Duodenal mucosa (tissue), 2 donors: ENCODE data around the gene UBE2Q1.

Experiments
- H3K27ac ChIP-seq: one replicate; pipeline ENCODE4 v1.7.0; 2013; ENCODE audit warnings: low read depth, low read length
- H3K27me3 ChIP-seq, 2 donors: one replicate each; pipeline ENCODE4 v1.7.0; 2013; ENCODE audit warnings: low read length in 2 of 2, control low read depth in 1 of 2; ENCODE audit not compliant: insufficient read depth in 2 of 2, control insufficient read depth in 1 of 2
- H3K36me3 ChIP-seq, 2 donors: one replicate each; pipeline ENCODE4 v1.7.0; 2013; ENCODE audit warnings: low read length in 2 of 2, control low read depth in 1 of 2; ENCODE audit not compliant: insufficient read depth in 2 of 2, control insufficient read depth in 1 of 2
- H3K4me1 ChIP-seq, 2 donors: one replicate each; pipeline ENCODE4 v1.7.0; 2013; ENCODE audit warnings: low read length in 2 of 2, control low read depth in 1 of 2; ENCODE audit not compliant: insufficient read depth in 2 of 2, control insufficient read depth in 1 of 2
- H3K4me3 ChIP-seq, 2 donors: one replicate each; pipeline ENCODE4 v1.7.0; 2013; ENCODE audit warnings: low read length in 2 of 2, low read depth in 1 of 2
- H3K9ac ChIP-seq, 2 donors: one replicate each; pipeline ENCODE4 v1.7.0; 2013; ENCODE audit warnings: low read length in 2 of 2, low read depth in 1 of 2
- H3K9me3 ChIP-seq, 2 donors: one replicate each; pipeline ENCODE4 v1.7.0; 2013; ENCODE audit warnings: low read length in 2 of 2, control low read depth in 1 of 2; ENCODE audit not compliant: control insufficient read depth in 1 of 2

Gene UBE2Q1

GRCh38 chr1:154553056-154554030, 5.1 kb downstream of the UBE2Q1 start:
- peaks cover 62 to 72% of the 10 kb centered on the region in 2 donors for H3K36me3 ChIP-seq
- no peaks in the 10 kb centered on the region for H3K9me3 ChIP-seq
- H3K9ac ChIP-seq = no peak overlapping the region
- no peaks in the 10 kb centered on the region for H3K27me3 ChIP-seq
- no peak overlapping the region for H3K4me3 ChIP-seq
- peaks cover 35 to 36% of the 10 kb centered on the region in 2 donors for H3K4me1 ChIP-seq
- H3K27ac ChIP-seq = no peak overlapping the region

- H3K9ac ChIP-seq = no peak overlapping the region
- no peak overlapping the region for H3K4me3 ChIP-seq
- H3K9me3 ChIP-seq = no peaks in the 10 kb centered on the region
- peaks cover 39 to 41% of the 10 kb centered on the region in 2 donors for H3K4me1 ChIP-seq
- no peaks in the 10 kb centered on the region for H3K27me3 ChIP-seq
- peaks cover 62 to 72% of the 10 kb centered on the region in 2 donors for H3K36me3 ChIP-seq
- no peak overlapping the region for H3K27ac ChIP-seq
Observed at GRCh38 chr1:154552036-154552435, 6.4 kb downstream of the UBE2Q1 start.

- H3K4me1 ChIP-seq = peaks cover 34 to 41% of the 10 kb centered on the region in 2 donors
- H3K4me3 ChIP-seq = no peak overlapping the region
- H3K27ac ChIP-seq = no peak overlapping the region
- H3K36me3 ChIP-seq = peaks cover 62 to 72% of the 10 kb centered on the region in 2 donors
- H3K9me3 ChIP-seq = no peaks in the 10 kb centered on the region
- no peaks in the 10 kb centered on the region for H3K27me3 ChIP-seq
- H3K9ac ChIP-seq = no peak overlapping the region
Observed at GRCh38 chr1:154551474-154551873, 7.0 kb downstream of the UBE2Q1 start.

GRCh38 chr1:154550657-154551056, 7.8 kb downstream of the UBE2Q1 start:
- Histone ChIP-seq H3K4me3 (no peak overlapping the region), H3K27me3 (no peaks in the 10 kb centered on the region)

GRCh38 chr1:154550070-154550469, 8.4 kb downstream of the UBE2Q1 start:
- Histone ChIP-seq H3K9ac (no peak overlapping the region), H3K4me3 (no peak overlapping the region), H3K27me3 (no peaks in the 10 kb centered on the region), H3K27ac (no peak overlapping the region), H3K9me3 (no peaks in the 10 kb centered on the region), H3K4me1 (peaks cover 28 to 37% of the 10 kb centered on the region in 2 donors), H3K36me3 (peaks cover 54 to 63% of the 10 kb centered on the region in 2 donors)

More at GRCh38 chr1:154550657-154551056, 7.8 kb downstream of the UBE2Q1 start:
- H3K36me3 ChIP-seq = peaks cover 60 to 68% of the 10 kb centered on the region in 2 donors
- H3K4me1 ChIP-seq = peaks cover 28 to 37% of the 10 kb centered on the region in 2 donors
- H3K27ac ChIP-seq = no peak overlapping the region
- H3K9me3 ChIP-seq = no peaks in the 10 kb centered on the region
- H3K9ac ChIP-seq = no peak overlapping the region

- Histone ChIP-seq H3K36me3 (peaks cover 46 to 55% of the 10 kb centered on the region in 2 donors), H3K9ac (no peak overlapping the region), H3K27ac (no peak overlapping the region), H3K4me1 (peaks cover 28 to 37% of the 10 kb centered on the region in 2 donors), H3K27me3 (no peaks in the 10 kb centered on the region), H3K4me3 (no peak overlapping the region), H3K9me3 (no peaks in the 10 kb centered on the region)
Observed at GRCh38 chr1:154549202-154549770, 9.2 kb downstream of the UBE2Q1 start.

- Histone ChIP-seq H3K9me3 (no peaks in the 10 kb centered on the region), H3K36me3 (peaks cover 39 to 42% of the 10 kb centered on the region in 2 donors), H3K27me3 (peaks cover 0 to 4% of the 10 kb centered on the region in 2 donors), H3K4me1 (peaks cover 28 to 37% of the 10 kb centered on the region in 2 donors), H3K27ac (no peak overlapping the region), H3K4me3 (no peak overlapping the region), H3K9ac (no peak overlapping the region)
Observed at GRCh38 chr1:154548028-154548427, 10.4 kb downstream of the UBE2Q1 start.

- H3K4me3 ChIP-seq = no peak overlapping the region
- peaks cover 31 to 34% of the 10 kb centered on the region in 2 donors for H3K36me3 ChIP-seq
- H3K9ac ChIP-seq = no peak overlapping the region
- peaks cover 0 to 4% of the 10 kb centered on the region in 2 donors for H3K27me3 ChIP-seq
- no peaks in the 10 kb centered on the region for H3K9me3 ChIP-seq
- no peak overlapping the region for H3K27ac ChIP-seq
- peaks cover 28 to 37% of the 10 kb centered on the region in 2 donors for H3K4me1 ChIP-seq
Observed at GRCh38 chr1:154547105-154547732, 11.2 kb downstream of the UBE2Q1 start.

GRCh38 chr1:154546264-154547063, 12.0 kb downstream of the UBE2Q1 start:
- Histone ChIP-seq H3K36me3 (peaks cover 24 to 26% of the 10 kb centered on the region in 2 donors), H3K9ac (no peak overlapping the region), H3K27ac (no peak overlapping the region), H3K9me3 (no peaks in the 10 kb centered on the region), H3K4me3 (no peak overlapping the region), H3K27me3 (peaks cover 0 to 4% of the 10 kb centered on the region in 2 donors), H3K4me1 (peaks cover 23 to 36% of the 10 kb centered on the region in 2 donors)
